Keratinocyte (primary cell): ENCODE measurements around the gene MYBPC2. TPM values are rescaled to one million over a fixed set of nuclear protein-coding genes. Genes with fewer than 3 reads are reported as not detected.

Source experiments
- DNase-seq: peaks from one replicate; pipeline ENCODE4 v3.0.0-alpha.2; 2011; ENCODE audit warnings: low read depth, missing footprints, low spot score
- FAIRE-seq: peaks from 2 replicates; lab custom pipeline; 2011; peaks lifted over from hg19 to GRCh38; lab: Jason Lieb, UNC
- H2AFZ ChIP-seq: 2 replicates; pipeline ENCODE4 v1.6.0; 2012; ENCODE audit warnings: low read length, control low read depth, inconsistent platforms; ENCODE audit not compliant: control insufficient read depth
- H3K27ac ChIP-seq: 2 replicates; pipeline ENCODE4 v1.5.1; 2011; ENCODE audit warnings: low read length; ENCODE audit not compliant: control insufficient read depth, insufficient read depth
- H3K27me3 ChIP-seq: 3 replicates; pipeline ENCODE4 v1.6.0; 2011; ENCODE audit warnings: low read length; ENCODE audit not compliant: control insufficient read depth, insufficient read depth; ENCODE audit errors: extremely low read depth
- H3K36me3 ChIP-seq, 2 experiments: 2 replicates in 1 of 2; 3 replicates in 1 of 2; pipeline ENCODE4 v1.5.1; 2011; ENCODE audit warnings: low read length in 2 of 2, mild to moderate bottlenecking in 1 of 2; ENCODE audit not compliant: control insufficient read depth in 2 of 2, insufficient read depth in 2 of 2; ENCODE audit errors: extremely low read depth in 1 of 2
- H3K4me1 ChIP-seq: 3 replicates; pipeline ENCODE4 v1.5.1; 2011; ENCODE audit warnings: low read length; ENCODE audit not compliant: control insufficient read depth, insufficient read depth; ENCODE audit errors: extremely low read depth
- H3K4me2 ChIP-seq: 3 replicates; pipeline ENCODE4 v1.6.0; 2011; ENCODE audit warnings: low read depth, low read length; ENCODE audit not compliant: control insufficient read depth, insufficient read depth; ENCODE audit errors: extremely low read depth
- H3K4me3 ChIP-seq, 3 experiments: fragments of 200-600 bp in 1 of 3; sonication (generic) in 1 of 3; 2 replicates in 2 of 3; 3 replicates in 1 of 3; pipeline ENCODE4 v1.5.1; 2011 to 2016; ENCODE audit warnings: low read length in 3 of 3, mild to moderate bottlenecking in 3 of 3, control low read depth in 2 of 3, inconsistent platforms in 1 of 3, low read depth in 1 of 3, mixed read lengths in 1 of 3, mixed run types in 1 of 3, moderate library complexity in 1 of 3; ENCODE audit not compliant: control insufficient read depth in 2 of 3, insufficient read depth in 2 of 3; ENCODE audit errors: extremely low read depth in 1 of 3
- H3K79me2 ChIP-seq: 2 replicates; pipeline ENCODE4 v1.6.0; 2012; ENCODE audit warnings: low read length; ENCODE audit not compliant: control insufficient read depth, insufficient read depth
- H3K9ac ChIP-seq: 3 replicates; pipeline ENCODE4 v1.6.0; 2011; ENCODE audit warnings: low read length; ENCODE audit not compliant: control insufficient read depth, insufficient read depth; ENCODE audit errors: extremely low read depth
- H3K9me1 ChIP-seq: 3 replicates; pipeline ENCODE4 v1.6.0; 2011; ENCODE audit warnings: low read length; ENCODE audit not compliant: control insufficient read depth, insufficient read depth; ENCODE audit errors: extremely low read depth
- H3K9me3 ChIP-seq: 2 replicates; pipeline ENCODE4 v1.5.1; 2012; ENCODE audit warnings: low read depth, low read length; ENCODE audit not compliant: control insufficient read depth
- H4K20me1 ChIP-seq: 3 replicates; pipeline ENCODE4 v1.6.0; 2011; ENCODE audit warnings: low read length; ENCODE audit not compliant: control insufficient read depth, insufficient read depth; ENCODE audit errors: extremely low read depth
- EZH2 ChIP-seq: IDR thresholded peaks from one replicate; pipeline ENCODE4 v1.6.1; 2012; ENCODE audit warnings: inconsistent platforms, mild to moderate bottlenecking, low read length, moderate library complexity
- dilution Hi-C: fragments of 300-500 bp; cut with MboI; formaldehyde crosslinking; loops from one replicate; pipeline ENCODE4 v1.7.0; 2020; ENCODE audit warnings: low sequenced_read_pairs; ENCODE audit not compliant: extremely low pct_ligation_motif_present
- polyA plus RNA-seq, 5 experiments: library from polyadenylated mRNA; depleted of rRNA in 3 of 5; stranded (reverse) in 3 of 5; stranded (forward) in 1 of 5; unstranded in 1 of 5; fragments of >200 nt; gene quantifications; 1 replicate in 1 of 5; 2 replicates in 3 of 5; 3 replicates in 1 of 5; pipeline versions ENCODE4 v1.2.1 to v1.2.3, GENCODE V29; 2011 to 2012; ENCODE audit warnings: missing spikeins in 2 of 5, low read depth in 1 of 5, low replicate concordance in 1 of 5
- TF ChIP-seq, protein P1 (sequence below), 3 experiments: IDR thresholded peaks in 1 of 3; conservative IDR thresholded peaks in 1 of 3; optimal IDR thresholded peaks in 1 of 3; 2 replicates in 2 of 3; 3 replicates in 1 of 3; pipeline versions ENCODE3 to v1.5.1; 2011; ENCODE audit warnings: low read length in 3 of 3, mild to moderate bottlenecking in 3 of 3, moderate library complexity in 2 of 3, control low read depth in 1 of 3, inconsistent platforms in 1 of 3; ENCODE audit not compliant: insufficient read depth in 2 of 3; ENCODE audit errors: extremely low read depth in 1 of 3

Gene MYBPC2
- polyA plus RNA-seq, 1 donor (not counting 4 experiments of a cell fraction or from before 2014, with no cell fraction given), result not detected

DNA sequence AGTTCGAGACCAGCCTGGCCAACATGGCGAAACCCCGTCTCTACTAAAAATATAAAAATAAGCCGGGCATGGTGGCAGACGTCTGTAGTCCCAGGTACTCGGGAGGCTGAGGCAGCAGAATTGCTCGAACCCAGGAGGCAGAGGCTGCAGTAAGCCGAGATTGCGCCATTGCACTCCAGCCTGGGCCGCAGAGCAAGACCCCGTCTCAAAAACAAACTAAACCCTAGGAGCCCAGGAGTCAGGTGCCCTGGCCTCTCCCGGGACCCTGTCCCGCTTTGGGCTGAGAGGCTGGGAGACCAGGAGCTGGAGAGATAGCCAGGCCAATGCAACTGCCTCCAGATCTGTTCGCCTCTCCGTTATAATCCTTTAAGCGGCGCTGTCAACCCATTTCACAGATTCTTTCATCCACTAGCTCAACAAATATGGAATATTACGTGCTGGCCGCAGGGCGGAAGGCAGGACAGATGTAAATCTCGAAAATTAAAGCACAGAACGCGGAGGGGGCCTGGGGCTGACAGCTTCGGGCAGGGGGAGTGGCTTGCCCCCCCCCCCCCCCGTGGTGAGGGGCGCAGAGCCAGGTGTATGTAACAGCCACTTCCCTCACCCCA, 5.3 kb upstream of the MYBPC2 start:
- Histone ChIP-seq H2AFZ (peak overlapping the region; percentile 72), H3K79me2 (no peaks in the 10 kb centered on the region), H3K9me3 (no peaks in the 10 kb centered on the region), H3K9me1 (no peaks in the 10 kb centered on the region), H4K20me1 (no peaks in the 10 kb centered on the region), H3K36me3 (no peaks in the 10 kb centered on the region), H3K4me2 (peak overlapping the region; percentile 66), H3K4me1 (peaks cover 9% of the 10 kb centered on the region), H3K27ac (no peak overlapping the region), H3K4me3 (peak overlapping the region in 2 of 3 experiments; percentile 18 to 32), H3K27me3 (peaks cover 3% of the 10 kb centered on the region), H3K9ac (no peak overlapping the region)
- DNase-seq (no peak), FAIRE-seq (no peak)
- TF ChIP-seq EZH2, result no peak
- TF ChIP-seq, protein P1, sequence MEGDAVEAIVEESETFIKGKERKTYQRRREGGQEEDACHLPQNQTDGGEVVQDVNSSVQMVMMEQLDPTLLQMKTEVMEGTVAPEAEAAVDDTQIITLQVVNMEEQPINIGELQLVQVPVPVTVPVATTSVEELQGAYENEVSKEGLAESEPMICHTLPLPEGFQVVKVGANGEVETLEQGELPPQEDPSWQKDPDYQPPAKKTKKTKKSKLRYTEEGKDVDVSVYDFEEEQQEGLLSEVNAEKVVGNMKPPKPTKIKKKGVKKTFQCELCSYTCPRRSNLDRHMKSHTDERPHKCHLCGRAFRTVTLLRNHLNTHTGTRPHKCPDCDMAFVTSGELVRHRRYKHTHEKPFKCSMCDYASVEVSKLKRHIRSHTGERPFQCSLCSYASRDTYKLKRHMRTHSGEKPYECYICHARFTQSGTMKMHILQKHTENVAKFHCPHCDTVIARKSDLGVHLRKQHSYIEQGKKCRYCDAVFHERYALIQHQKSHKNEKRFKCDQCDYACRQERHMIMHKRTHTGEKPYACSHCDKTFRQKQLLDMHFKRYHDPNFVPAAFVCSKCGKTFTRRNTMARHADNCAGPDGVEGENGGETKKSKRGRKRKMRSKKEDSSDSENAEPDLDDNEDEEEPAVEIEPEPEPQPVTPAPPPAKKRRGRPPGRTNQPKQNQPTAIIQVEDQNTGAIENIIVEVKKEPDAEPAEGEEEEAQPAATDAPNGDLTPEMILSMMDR (optimal IDR thresholded peaks at IDR 0.05 in 1 of 3, IDR thresholded peaks at IDR 0.05 in 1 of 3, conservative IDR thresholded peaks at IDR 0.05 in 1 of 3; ENCODE audit: extremely low read depth in 1 of 3, insufficient read depth in 2 of 3, low read length in 3 of 3), result no peak
- dilution Hi-C loops, result no loop called here

DNA sequence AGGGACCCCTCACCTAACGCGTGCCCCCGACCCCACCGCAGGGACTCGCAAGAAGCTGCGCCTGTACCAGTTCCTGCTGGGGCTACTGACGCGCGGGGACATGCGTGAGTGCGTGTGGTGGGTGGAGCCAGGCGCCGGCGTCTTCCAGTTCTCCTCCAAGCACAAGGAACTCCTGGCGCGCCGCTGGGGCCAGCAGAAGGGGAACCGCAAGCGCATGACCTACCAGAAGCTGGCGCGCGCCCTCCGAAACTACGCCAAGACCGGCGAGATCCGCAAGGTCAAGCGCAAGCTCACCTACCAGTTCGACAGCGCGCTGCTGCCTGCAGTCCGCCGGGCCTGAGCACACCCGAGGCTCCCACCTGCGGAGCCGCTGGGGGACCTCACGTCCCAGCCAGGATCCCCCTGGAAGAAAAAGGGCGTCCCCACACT, 4.7 kb upstream of the MYBPC2 start:
- peaks cover 9% of the 10 kb centered on the region for H3K27me3 ChIP-seq
- H3K9ac ChIP-seq, result peak overlapping the region; percentile 15
- FAIRE-seq (no peak), DNase-seq (no peak)
- no peaks in the 10 kb centered on the region for H3K9me3 ChIP-seq
- no peaks in the 10 kb centered on the region for H3K36me3 ChIP-seq
- peak overlapping the region; percentile 18 to 59 (median 32) for H3K4me3 ChIP-seq
- no peak for TF ChIP-seq EZH2
- TF ChIP-seq, protein P1 (optimal IDR thresholded peaks at IDR 0.05 in 1 of 3, IDR thresholded peaks at IDR 0.05 in 1 of 3, conservative IDR thresholded peaks at IDR 0.05 in 1 of 3; ENCODE audit: extremely low read depth in 1 of 3, insufficient read depth in 2 of 3, low read length in 3 of 3), result no peak
- peak overlapping the region; percentile 72 for H2AFZ ChIP-seq
- no peaks in the 10 kb centered on the region for H3K79me2 ChIP-seq
- peaks cover 9% of the 10 kb centered on the region for H3K4me1 ChIP-seq
- H3K4me2 ChIP-seq, result peak overlapping the region; percentile 66
- H4K20me1 ChIP-seq, result no peaks in the 10 kb centered on the region
- no peaks in the 10 kb centered on the region for H3K9me1 ChIP-seq
- dilution Hi-C loops, result no loop called here
- H3K27ac ChIP-seq, result no peak overlapping the region
